Pons (tissue), 1 donor: ENCODE measurements around the gene TP73.

Source experiments
- DNase-seq: peaks from one replicate; pipeline ENCODE4 v3.0.0-alpha.2; 2016; ENCODE audit warnings: low spot score

Gene TP73

DNA sequence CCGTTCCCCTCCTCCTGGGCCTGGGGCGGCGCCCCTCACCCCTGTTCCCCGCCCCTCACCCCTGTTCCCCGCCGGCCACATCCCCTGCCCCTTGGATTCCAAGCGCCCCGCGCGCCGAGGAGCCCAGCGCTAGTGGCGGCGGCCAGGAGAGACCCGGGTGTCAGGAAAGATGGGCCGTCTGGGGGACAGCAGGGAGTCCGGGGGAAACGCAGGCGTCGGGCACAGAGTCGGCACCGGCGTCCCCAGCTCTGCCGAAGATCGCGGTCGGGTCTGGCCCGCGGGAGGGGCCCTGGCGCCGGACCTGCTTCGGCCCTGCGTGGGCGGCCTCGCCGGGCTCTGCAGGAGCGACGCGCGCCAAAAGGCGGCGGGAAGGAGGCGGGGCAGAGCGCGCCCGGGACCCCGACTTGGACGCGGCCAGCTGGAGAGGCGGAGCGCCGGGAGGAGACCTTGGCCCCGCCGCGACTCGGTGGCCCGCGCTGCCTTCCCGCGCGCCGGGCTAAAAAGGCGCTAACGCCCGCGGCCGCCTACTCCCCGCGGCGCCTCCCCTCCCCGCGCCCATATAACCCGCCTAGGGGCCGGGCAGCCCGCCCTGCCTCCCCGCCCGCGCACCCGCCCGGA lies at the start of gene TP73:
TP73 (plus strand) TSS at position 587 of the 618 bp plus-strand sequence. CDS start 29,850 bp downstream, outside the sequence.
- no peak for DNase-seq

DNA sequence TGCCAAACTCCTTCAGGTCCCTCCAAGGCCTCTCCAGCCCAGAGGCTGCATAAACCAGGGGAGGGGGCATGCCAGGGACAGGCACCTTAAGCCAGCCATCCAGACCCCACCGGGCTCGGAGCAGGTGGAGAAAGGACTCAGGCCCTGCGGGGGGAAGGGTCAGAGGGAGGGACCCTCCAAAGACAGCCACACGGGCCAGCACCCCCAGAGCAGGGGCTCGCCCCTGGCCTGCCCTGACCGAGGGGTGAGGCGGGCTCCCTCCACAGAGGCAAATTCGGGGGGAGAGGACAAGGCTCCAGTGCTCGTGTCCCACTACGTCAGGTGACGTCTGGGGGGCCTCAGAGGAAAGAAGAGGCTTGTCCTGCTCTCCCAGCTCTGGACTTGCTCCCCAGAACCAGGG lies 49.2 kb upstream of the TP73 start:
- DNase-seq = no peak

DNA sequence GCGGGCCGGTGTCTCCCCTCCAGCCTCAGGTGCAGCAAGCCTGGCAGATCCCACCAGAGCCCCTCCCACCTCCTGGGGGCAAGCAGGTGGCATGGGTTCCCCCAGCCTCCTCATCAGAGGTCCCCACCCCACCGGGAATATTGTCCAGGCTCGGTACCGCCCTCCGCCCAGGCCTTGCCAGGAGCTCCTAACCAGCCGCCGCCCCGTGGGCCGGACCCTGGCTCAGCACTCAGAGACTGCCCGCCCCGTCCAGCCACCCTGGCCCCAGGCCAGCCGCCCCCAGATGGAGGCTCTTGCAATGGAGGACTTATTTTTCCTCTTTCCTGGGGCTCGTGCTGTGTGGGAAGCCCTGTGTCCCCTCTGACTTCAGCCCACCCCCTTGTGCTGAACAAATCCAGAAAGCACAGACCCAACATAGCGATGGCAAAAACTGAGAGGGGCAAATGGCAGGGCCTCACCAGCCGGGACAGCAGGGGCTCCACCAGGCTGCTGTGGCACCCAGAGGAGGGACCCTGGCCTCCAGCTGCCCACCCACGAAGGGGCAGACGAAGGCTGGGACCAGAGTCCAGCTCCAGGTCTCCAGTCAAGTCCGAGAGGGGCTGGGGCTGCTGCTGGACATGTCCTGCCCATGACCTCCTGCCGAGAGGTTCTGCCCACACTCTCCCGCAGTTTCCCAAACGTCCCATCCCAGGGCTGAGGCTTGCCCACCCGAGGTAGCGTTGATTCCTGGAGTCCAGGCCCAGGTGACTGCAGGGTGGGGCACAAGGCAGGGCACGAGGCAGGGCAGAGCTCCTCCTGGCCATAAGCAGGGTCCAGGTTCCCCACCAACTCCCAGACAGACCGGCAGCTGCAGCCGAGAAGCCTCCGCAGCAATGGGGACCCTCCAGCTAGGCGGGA lies 48.5 kb upstream of the TP73 start:
- DNase-seq = no peak

DNA sequence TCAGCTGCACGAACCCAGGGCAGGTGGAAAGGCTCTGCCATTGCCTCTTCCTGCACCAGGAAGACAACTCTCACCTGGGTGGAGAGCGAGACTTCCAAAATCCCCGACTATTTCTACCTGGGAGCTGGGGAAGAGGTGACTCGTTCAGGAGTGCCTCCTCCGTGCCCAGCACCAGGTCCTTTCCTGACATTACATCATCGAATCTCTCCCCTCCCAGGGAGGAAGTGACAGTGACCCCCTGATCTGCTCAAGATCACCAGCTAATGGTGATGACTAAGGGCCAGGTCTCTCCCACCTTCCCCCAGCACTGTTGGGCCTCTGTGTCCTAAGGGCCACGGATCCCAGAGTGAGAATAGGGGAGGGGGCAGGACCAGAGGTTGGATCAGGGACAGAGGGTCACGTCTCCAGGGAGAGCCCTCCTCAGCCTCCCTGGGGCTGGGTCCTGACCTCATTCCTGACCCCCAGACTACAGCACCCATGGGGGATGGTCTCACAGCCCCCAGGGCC lies 47.8 kb upstream of the TP73 start:
- no peak for DNase-seq

DNA sequence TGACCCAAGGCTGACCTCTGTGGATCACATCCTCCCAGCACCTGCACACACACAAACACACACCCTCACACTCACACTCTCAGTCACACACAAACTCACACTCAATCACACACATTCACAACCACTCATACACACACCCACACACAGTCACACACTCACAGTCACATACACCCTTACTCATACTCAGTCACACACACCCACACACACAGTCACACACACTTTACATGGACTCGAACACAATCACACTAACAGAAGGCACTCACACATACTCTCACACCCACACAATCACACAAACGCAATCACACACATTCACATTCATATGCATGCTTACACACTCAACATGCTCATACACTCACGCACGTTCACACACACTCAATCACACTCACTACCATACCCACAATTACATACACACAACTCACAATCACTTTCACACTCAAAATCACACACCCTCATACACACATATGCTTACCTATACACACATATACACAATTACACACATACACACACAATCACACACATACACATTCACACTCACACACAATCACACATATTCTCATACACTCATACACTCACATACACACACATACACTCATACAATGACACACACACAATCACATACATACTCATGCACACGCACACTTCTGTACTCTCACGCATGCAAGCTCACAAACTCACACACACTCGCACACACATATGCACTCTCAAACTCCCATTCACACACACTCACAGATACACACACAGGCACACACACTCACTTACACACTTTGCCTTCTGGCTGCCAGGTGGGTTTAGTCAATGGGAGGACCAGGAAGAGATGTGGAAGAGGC lies 47.1 kb upstream of the TP73 start:
- DNase-seq = no peak

DNA sequence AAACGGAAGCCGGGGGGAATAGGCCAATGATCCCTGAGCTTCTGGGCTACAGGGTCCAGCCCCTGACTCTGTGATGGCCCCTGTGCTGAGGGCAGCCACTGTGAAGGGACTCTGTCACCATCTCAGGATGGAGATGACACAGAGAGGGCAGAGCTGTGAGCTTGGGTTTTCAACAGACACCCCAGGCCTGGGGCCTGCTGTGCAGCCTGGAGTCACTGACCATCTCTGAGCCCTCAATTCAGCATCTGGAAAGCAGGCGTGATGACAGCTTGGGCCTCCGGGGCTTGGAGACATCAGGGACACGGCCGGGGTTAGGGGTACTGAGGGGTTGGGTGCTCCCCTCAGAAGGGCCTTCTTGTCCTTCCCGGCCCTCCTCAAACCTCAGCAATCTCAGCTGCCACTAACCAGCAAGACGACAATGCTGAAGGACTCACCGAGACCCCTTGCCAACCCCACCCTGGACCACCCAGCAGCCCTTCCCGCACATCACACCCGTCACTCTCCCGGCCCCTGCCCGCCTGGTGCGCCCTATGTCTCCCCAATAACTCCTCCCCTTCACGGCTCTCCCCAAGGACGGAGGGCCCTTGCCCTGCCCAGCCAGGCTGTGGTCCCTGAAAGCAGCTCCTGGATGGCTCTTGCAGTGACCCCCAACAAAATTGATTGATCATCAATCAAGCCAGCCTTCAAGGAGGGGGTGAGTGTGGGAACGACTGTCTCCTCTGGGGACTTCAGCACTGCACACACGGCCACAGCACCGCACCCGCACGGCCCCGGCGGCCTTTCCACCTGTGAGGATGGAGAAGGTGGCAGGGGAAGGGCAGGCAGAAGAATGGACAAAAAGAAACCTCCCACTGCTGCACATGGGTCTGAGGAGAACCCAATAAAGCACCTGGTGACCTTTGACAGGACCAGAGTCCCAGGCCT lies 45.3 kb upstream of the TP73 start:
- no peak for DNase-seq

DNA sequence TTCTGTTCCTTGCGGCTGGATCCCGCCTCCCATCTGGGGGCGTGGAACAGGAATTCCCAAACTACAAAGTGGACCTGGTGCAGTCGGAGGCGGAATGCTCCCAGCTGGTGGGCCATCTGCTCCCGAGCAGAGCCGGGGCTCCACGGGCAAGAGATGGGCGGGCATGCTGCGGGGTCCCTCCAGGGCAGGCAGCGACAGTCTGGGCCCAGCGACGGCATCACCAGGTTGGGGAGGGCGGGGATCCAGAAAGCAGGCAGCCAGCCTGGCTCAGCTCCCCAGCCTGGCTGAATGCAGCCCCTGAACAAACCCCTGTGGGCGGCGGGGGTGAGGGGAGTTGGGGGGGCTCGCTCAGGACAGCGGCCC lies 44.6 kb upstream of the TP73 start:
- no peak for DNase-seq

DNA sequence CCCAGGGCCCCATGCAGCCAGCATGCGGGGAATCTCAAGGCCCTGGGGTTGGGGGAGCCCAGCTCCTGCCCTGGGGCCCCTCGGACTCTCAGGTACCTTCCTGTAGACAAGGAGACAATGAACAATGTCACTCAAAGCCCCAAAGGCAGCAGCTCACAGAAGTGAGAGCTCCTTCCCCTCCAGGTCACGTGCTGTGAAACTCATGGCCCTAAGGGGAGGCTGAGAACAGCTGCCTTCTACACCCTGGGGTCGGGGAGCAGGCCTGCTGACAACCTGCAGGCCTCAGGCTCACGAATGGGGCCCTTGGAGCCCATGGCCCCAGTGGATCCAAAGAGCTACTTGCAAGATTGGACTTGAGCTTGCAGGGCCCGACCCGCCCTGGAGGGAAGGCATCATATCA lies 44.2 kb upstream of the TP73 start:
- no peak for DNase-seq

DNA sequence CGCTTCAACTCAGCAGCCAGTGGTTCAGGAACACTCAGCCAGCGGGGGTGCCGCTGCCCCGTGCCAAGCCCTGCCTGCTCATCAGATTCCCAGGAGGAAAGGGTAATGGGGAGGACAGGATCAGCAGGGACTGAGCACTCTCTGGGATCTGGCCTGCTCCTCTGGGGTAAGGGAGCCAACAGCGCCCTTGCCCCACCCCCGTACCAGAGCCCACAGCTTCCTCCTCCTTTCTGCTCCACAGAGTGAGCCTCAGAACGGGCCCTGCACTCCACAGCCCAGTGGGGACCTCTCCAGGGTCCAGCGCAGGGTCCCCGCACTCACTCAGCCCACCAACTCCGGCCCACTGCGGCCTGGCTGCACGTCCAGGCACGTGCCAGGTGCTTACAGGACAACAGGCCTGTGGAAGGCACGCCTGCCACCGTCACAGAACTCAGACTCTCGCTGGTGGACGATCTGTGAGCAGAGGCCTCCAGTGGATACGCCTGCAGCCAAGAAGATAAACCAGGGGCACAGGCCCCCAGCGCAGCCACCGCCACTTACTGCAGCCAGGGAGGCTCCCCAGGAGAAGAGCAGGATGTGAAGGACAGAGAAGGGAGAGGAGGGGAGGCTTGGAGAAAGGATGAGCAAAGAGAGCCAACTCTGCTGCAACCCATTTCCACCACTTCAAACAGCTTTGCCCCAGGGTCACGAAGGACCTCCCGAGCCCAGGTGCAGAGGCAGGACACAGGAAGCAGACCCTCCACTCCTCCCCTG lies 43.1 kb upstream of the TP73 start:
- no peak for DNase-seq

DNA sequence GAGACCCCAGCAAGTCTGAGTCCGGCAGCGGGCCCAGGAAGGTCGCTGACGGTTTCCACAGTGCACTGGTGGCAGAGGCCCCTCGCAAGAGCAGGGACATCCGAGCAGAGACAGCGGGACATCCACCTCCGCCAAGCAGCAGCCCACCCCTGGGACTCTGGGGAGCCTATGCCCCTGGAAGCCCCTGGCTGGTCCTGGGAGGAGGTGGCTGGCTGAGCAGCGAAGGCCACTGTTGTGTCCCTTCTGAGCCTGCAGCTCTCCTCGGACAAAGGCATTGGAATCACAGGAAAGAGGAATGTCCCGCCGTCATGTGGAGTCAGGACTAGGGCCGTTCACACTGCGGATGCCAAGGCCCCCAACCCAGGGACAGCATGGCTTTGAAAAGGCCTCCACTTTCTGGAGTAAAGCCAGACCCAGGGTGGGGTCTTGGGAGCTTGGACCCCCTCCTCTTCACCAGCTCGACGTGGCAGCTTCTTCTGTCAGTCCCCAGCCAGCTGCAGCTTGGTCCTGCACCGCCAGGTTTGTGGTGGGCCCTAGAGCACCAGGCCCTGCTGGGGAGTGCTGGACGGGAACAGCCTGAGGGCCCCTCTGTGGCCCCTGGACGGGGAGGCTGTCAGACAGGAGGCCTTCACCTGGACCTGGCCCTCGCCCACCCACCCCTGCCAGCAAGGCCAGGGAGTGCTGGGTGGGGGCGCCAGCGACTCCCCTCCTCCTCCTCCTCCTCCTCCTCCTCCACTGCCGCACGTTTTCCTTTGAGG lies 42.4 kb upstream of the TP73 start:
- no peak for DNase-seq

DNA sequence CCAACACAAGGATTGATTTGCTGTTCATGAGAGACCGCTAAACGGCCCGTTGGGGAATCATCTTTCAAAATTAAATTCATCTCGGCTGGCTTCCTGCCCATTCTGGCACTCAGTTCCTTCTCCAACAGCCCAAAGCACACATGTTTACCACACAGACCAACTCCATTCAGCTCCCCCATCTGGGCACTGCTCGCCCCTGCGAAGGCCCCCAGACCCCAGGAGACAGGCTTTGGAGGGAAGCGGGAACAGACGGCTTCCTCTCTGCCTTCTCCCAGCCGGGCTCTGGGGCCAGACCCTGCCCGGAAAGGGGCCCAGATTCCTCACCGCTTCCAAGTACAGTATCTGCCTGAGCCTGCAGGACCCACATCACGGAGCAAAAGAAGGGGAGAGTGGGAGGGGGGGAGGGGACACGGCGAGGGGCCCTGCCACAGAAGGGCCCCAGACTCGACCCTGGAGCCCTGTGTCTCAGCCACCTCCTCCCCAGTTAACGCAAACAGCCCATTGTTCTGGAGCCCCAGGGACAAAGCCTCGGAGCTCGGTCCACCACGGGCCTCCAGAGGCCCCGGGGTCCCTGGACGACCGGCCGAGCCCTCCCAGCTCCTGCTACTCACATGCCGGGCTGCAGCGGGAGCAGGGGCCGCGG lies 41.7 kb upstream of the TP73 start:
- no peak for DNase-seq

DNA sequence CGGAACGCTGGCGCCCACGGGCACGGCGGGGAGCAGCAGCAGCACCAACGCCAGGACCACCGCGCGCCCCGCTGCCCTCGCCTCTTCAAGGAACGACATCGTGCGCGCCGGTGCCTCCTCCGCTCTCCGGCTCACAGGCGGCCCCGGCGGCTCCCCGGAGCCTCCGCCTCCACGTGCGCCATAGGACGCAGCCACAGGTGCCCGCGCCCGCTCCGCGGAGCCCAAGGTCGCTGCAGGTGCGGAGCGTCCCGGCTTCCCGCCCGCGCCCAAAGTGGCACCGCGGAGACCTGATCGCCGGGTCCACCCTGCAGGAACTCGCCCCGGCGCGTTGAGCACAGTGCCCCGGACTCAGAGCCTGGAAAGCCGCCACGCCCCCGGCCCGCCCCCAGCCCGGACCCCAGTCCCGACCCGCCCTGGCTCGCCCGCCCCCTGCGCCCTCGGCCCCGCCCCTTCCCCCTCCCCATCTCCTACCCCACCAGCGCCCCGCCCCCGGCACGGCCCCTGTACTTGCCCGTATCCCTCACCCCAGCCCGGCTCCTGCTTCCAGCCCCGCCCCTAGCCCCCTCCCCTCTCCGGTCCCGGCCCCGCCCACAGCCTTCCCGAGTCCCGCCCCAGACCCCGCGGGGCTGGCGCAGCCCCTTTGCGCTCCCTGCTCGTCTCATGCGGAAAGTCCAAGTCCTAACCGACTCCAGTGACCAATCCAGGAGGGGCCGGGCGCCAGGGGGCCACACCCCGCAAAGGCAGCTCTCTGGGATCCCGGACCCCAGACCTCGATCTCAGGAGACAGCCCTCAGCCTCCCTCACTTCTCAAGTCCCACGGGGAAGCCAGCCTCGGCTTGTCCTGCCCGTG lies 40.9 kb upstream of the TP73 start, which contains the start of gene MEGF6:
MEGF6 (minus strand) TSS at position 339 of the 850 bp plus-strand sequence; CDS start at position 99, 240 bp downstream.
- no peak for DNase-seq

DNA sequence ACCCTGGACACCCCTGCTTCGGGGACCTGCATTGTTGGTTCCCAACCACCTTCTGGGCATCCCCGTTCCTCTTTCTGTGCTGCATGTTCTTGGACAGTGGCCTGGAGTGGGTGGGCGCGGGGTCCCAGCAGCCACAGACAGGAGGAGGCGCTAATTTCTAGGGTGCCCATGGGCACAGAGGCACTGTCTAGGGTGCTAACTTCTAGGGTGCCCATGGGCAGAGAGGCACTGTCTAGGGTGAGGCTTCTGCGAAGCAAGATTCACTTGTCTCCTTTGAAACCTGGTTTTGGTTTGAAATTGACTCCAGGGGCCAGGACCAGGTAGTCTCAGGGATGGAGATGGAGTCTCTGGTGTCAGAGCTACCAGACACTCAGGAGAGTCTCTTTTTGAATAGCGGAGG lies 40.2 kb upstream of the TP73 start:
- no peak for DNase-seq

DNA sequence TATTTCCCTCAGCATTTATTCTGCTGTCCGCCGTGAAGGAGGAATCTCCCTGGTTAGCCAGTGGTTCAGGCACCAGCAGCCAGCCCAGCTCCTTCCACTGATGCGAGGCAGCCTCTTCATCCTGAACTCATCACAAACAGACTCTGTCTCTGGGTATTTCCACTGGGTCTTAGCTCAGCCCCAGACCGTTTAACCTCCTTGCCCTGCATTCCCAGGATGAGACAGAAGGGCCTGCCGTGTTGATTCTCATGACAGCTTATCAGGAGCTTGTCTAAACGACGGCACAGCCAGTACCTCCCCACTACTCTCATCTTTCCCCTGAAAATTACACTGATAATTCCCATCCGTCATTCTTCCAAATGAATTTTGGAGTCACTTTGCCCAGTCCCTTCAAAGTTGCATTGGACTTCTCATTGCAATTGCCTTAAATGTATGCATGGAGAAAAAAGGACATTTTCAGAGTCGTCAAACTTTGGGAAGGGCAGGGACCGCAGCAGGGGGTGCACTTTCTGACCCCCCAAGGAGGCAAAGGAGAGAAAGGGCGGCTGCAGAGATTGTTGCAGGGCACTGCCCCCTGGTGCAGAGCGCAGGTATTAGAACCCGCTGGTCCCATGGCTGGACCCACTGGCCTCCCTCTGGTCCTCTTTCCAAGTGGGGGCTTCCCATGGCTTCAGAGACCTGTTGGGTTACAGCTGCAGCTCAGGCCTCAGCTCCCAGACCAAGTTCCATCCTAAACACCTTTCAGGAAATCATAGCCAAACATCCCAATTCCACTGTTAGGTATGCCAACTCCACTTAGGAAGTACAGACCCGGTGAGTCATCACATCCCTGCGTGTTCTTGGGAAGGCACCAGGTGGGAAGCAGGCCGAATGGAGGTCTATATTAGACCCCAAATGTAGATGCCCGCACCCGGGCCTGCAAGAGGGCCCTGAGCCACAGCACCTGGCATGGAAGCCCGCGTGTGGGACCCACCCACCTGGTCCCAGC lies 37.3 kb upstream of the TP73 start:
- DNase-seq = no peak

DNA sequence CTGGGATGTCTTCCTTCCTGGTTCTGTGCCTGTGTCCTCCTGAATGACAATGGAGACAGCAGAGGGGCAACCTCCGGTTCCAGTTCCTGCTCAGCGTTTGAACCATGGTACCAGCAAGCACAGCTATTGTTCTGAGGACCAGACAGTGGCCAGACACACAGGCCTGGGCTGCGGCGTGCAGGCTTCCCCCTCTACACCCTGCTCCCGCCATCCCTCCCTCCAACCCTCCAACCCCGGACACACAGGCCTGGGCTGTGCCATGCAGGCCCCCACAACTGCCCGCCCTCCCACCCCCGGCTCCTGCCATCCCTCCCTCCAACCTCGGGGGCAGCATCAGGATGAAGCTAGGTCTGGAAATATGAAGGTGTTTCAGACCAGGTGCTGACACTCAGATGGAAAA lies 35.5 kb upstream of the TP73 start:
- DNase-seq = no peak

DNA sequence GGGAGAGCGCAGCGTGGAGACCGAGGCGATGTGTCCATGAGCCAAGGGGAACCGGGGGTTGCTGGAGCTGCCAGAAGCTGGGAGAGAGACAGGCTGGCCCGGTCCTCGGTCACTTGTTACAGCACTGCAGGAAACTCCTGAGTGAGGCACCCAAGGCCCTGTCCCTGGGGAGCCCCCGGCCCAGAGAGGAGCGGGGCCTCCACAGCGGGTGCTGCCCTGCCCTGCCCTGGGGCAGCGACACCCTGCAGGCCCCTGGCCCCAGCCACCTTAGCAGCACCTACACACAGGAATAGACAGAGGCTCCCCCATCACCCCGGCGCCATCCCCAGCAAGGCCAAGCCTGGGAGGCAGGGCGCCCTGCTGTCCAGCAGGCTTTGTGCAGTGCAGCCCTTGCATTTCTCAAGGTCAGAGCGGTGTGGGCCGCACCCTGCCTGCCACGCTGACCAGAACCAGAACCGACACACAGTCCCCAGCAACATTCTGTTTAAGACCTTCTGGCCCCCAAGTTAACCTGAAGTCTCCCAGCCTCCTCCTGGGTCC lies 34.4 kb upstream of the TP73 start:
- DNase-seq = no peak

DNA sequence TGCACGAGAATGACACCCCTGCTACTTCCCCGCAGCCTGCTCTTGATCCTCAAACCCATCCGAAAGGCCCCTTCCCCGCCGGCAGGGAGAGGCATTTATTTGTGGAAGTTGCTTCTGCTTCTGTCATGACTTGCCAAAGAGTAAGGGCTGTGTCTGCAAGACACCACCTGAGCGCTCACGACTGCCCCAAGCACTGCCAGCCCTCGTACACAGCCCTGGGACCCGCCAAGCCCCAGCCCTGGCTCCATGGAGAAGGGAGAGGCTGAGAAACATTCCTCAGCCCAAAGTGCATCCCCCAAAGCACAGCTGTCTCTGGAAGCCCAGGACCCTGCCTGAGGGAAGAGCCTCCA lies 33.8 kb upstream of the TP73 start:
- DNase-seq = no peak
